Stimulated activated naive CD8-positive, alpha-beta T cell treated with anti-CD3 and anti-CD28 coated beads, Interleukin-15, amount 100 ng/mL, for 72 hours (primary cell): ENCODE results near the gene TMEM51.

Experiments
- ATAC-seq: fragments of 150-1000 bp; cut with Tn5 transposase; 2 replicates; pipeline ENCODE4 v1.10.0; 2021; ENCODE audit warnings: mild to moderate bottlenecking, moderate library complexity
- DNase-seq, 2 donors: peaks; one replicate each; pipeline ENCODE4 v3.0.0; 2021 to 2022
- H3K27ac Mint-ChIP-seq, 2 donors: one replicate each; pipeline ENCODE4 v1.8.0; 2022; ENCODE audit warnings: mild to moderate bottlenecking in 2 of 2, mixed read lengths in 2 of 2, moderate library complexity in 2 of 2
- H3K27me3 Mint-ChIP-seq: one replicate; pipeline ENCODE4 v1.8.0; 2022; ENCODE audit warnings: mixed read lengths
- H3K4me1 Mint-ChIP-seq: one replicate; pipeline ENCODE4 v1.8.0; 2022; ENCODE audit warnings: mild to moderate bottlenecking, mixed read lengths
- H3K4me3 Mint-ChIP-seq, 2 donors: one replicate each; pipeline ENCODE4 v1.8.0; 2022; ENCODE audit warnings: mild to moderate bottlenecking in 2 of 2, mixed read lengths in 2 of 2, moderate library complexity in 1 of 2
- H3K9me3 Mint-ChIP-seq, 2 donors: one replicate each; pipeline ENCODE4 v1.8.0; 2022; ENCODE audit warnings: mixed read lengths in 2 of 2

TMEM51 gene

GRCh38 chr1:15238789-15239188, 85.2 kb downstream of the TMEM51 start:
- Mint-ChIP-seq H3K27me3 (peaks cover 43% of the 10 kb centered on the region), H3K4me3 (no peak overlapping the region), H3K4me1 (peaks cover 7% of the 10 kb centered on the region), H3K9me3 (no peaks in the 10 kb centered on the region), H3K27ac (peak overlapping the region in 1 of 2 donors; percentile 79)
- DNase-seq (no peak), ATAC-seq (no peak)

DNA sequence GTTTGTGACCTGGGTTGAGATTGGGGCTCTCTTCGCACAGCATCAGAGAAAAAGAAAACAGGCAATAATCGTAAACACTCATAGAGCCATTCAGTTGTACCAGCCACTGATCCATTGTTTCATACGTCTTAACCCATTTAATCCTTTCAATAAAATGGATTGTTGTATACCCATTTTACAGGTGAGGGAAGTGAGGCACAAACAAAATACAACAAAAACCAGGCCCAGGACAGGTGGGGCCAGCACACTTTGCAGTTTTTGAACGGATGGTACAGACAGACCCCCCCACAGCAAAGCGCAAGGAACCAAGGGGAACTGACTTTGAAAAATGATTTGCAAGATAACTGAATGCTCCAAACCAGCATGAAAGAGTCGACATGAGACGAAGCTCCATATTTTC, 89.2 kb downstream of the TMEM51 start:
- H3K4me3 Mint-ChIP-seq = no peak overlapping the region
- peaks cover 41% of the 10 kb centered on the region for H3K4me1 Mint-ChIP-seq
- no peak overlapping the region for H3K27ac Mint-ChIP-seq
- peaks cover 21 to 32% of the 10 kb centered on the region in 2 donors for H3K9me3 Mint-ChIP-seq
- DNase-seq (no peak), ATAC-seq (no peak)
- H3K27me3 Mint-ChIP-seq = peaks cover 51% of the 10 kb centered on the region

- Mint-ChIP-seq H3K9me3 (peaks cover 21 to 32% of the 10 kb centered on the region in 2 donors), H3K4me3 (no peak overlapping the region), H3K27ac (peak overlapping the region in 1 of 2 donors; percentile 46), H3K4me1 (peaks cover 48% of the 10 kb centered on the region), H3K27me3 (peaks cover 49% of the 10 kb centered on the region)
- ATAC-seq = peak; percentile 87
- peak in 1 of 2 donors; percentile 34 for DNase-seq
Observed at GRCh38 chr1:15243275-15244043, 89.9 kb downstream of the TMEM51 start.

GRCh38 chr1:15244813-15245212, 91.3 kb downstream of the TMEM51 start:
- ATAC-seq (no peak), DNase-seq (no peak)
- peak overlapping the region in 1 of 2 donors; percentile 44 for H3K27ac Mint-ChIP-seq
- peaks cover 62% of the 10 kb centered on the region for H3K4me1 Mint-ChIP-seq
- peaks cover 21 to 32% of the 10 kb centered on the region in 2 donors for H3K9me3 Mint-ChIP-seq
- peaks cover 49% of the 10 kb centered on the region for H3K27me3 Mint-ChIP-seq
- H3K4me3 Mint-ChIP-seq = no peak overlapping the region

- Mint-ChIP-seq H3K9me3 (peaks cover 21 to 32% of the 10 kb centered on the region in 2 donors), H3K27ac (no peak overlapping the region), H3K4me1 (peaks cover 71% of the 10 kb centered on the region), H3K4me3 (no peak overlapping the region), H3K27me3 (peaks cover 41% of the 10 kb centered on the region)
- DNase-seq (no peak), ATAC-seq (no peak)
Observed at GRCh38 chr1:15245593-15246360, 92.2 kb downstream of the TMEM51 start.

- H3K4me3 Mint-ChIP-seq = peak within 1 kb of the TSS; percentile 84
- peaks cover 84% of the 10 kb centered on the region for H3K4me1 Mint-ChIP-seq
- peaks cover 32% of the 10 kb centered on the region for H3K27me3 Mint-ChIP-seq
- peaks cover 21 to 32% of the 10 kb centered on the region in 2 donors for H3K9me3 Mint-ChIP-seq
- peak within 1 kb of the TSS; percentile 91 to 96 for H3K27ac Mint-ChIP-seq
- ATAC-seq (peak; percentile 36), DNase-seq (peak; percentile 64 to 74)
Observed at GRCh38 chr1:15246960-15247614, 93.5 kb downstream of the TMEM51 start, which contains the start of gene FHAD1. Gene FHAD1 (plus strand): TSS chr1:15247223. CDS start chr1:15251785, 4,562 bp downstream.

GRCh38 chr1:15248216-15248615, 94.7 kb downstream of the TMEM51 start:
- peak overlapping the region; percentile 84 for H3K4me3 Mint-ChIP-seq

GRCh38 chr1:15249081-15249480, 95.5 kb downstream of the TMEM51 start:
- Mint-ChIP-seq H3K4me3 (peak overlapping the region; percentile 57 to 77), H3K27me3 (peaks cover 31% of the 10 kb centered on the region), H3K9me3 (peaks cover 21 to 31% of the 10 kb centered on the region in 2 donors), H3K27ac (peak overlapping the region; percentile 83 to 86), H3K4me1 (peaks cover 94% of the 10 kb centered on the region)
- ATAC-seq (peak; percentile 95), DNase-seq (peak; percentile 70 to 89)

More at GRCh38 chr1:15248216-15248615, 94.7 kb downstream of the TMEM51 start:
- ATAC-seq (no peak), DNase-seq (no peak)
- Mint-ChIP-seq H3K9me3 (peaks cover 21 to 32% of the 10 kb centered on the region in 2 donors), H3K27ac (peak overlapping the region in 1 of 2 donors; percentile 84), H3K27me3 (peaks cover 32% of the 10 kb centered on the region), H3K4me1 (peaks cover 94% of the 10 kb centered on the region)

DNA sequence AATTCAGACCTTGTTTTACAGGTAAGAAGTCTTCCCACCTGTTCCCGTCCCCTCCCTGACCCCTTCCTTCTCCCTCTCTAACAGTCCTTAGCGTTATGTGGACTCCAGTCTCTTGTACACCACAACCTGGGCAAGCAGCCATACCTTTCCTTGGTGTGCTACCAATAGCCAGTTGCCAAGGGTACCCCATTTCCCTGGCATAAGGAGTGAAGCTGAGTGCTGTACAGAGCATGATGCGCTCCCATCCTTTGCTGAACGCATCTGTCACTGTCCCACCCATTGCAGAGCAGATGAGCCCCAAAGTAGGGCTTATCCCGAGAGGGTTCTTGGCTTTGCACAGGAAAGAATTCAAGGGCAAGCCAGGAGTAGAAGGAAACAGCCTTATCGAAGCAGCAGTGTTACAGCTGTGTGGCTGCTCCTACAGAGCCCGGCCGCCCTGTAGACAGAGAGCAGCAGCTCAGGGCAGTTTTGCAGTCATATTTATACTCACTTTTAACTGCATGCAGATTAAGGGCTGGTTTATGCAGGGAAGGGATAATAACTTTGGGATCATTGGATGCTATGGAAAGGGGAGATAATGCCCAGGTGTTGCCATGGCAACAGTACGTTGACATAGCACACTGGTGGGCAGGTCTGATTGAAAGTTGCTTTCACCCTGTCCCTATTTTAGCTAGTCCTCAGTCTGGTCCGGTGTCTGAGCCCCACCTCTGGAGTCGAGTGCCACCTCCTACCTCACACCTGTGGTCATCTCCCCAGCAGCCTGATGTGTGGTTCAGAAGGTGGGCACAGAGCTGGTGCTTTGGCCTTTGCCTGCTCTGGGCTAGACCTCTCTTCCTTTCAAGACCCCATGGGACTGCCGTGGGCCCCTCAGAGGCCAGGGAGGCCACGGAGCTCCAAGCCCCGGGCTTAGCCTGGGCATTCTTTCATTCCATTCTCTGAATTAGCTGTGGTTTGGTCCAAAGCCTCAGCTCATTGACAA, 98.6 kb downstream of the TMEM51 start:
- Mint-ChIP-seq H3K27ac (peak overlapping the region; percentile 94 to 95), H3K4me1 (peaks cover 70% of the 10 kb centered on the region), H3K27me3 (peaks cover under 1% of the 10 kb centered on the region)

GRCh38 chr1:15254559-15254958, 101.0 kb downstream of the TMEM51 start:
- H3K27me3 Mint-ChIP-seq = no peaks in the 10 kb centered on the region
- peaks cover 66% of the 10 kb centered on the region for H3K4me1 Mint-ChIP-seq
- H3K27ac Mint-ChIP-seq = no peak overlapping the region
- H3K4me3 Mint-ChIP-seq = no peak overlapping the region
- no peak for ATAC-seq
- DNase-seq = no peak
- H3K9me3 Mint-ChIP-seq = no peaks in the 10 kb centered on the region

More for the DNA sequence above, 98.6 kb downstream of the TMEM51 start:
- Mint-ChIP-seq H3K4me3 (peak overlapping the region; percentile 64 to 72), H3K9me3 (no peaks in the 10 kb centered on the region)
- DNase-seq (no peak), ATAC-seq (no peak)

DNA sequence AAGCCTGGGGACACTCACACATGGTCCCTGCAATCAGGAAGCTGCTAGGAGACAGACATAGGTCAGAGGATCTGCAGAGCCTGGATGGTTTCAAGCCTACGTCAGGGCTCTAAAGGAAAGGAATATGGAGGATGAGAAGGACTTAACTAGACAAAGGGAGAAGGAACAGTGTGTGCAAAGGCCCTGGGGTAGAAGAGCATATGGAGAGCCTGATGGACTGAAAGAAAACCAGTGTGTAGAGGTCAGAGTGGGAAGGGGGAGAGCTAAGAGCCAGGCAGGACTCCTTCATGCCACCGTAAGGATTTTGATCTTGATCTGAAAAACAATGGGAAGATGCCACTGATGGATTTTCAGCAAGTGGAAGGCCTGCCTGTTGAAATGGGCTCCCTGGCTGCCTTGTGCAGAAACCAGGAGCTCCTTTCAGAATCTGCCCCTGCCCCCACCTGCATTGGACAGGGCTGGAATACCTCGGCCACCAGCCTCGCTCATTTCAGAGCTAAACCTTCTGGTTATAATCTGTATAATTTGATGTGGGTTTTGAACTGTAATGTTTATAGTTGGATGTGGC, 102.1 kb downstream of the TMEM51 start:
- H3K27me3 Mint-ChIP-seq = no peaks in the 10 kb centered on the region
- ATAC-seq (no peak), DNase-seq (no peak)
- peaks cover 65% of the 10 kb centered on the region for H3K4me1 Mint-ChIP-seq
- H3K9me3 Mint-ChIP-seq = no peaks in the 10 kb centered on the region
- H3K27ac Mint-ChIP-seq = no peak overlapping the region
- no peak overlapping the region for H3K4me3 Mint-ChIP-seq

- Mint-ChIP-seq H3K4me3 (no peak overlapping the region), H3K9me3 (no peaks in the 10 kb centered on the region), H3K27me3 (peaks cover 5% of the 10 kb centered on the region), H3K27ac (no peak overlapping the region), H3K4me1 (peaks cover 65% of the 10 kb centered on the region)
- DNase-seq (no peak), ATAC-seq (no peak)
Observed at GRCh38 chr1:15256584-15256983, 103.0 kb downstream of the TMEM51 start.

GRCh38 chr1:15257309-15257708, 103.8 kb downstream of the TMEM51 start:
- DNase-seq = no peak
- Mint-ChIP-seq H3K9me3 (no peaks in the 10 kb centered on the region), H3K4me1 (peaks cover 65% of the 10 kb centered on the region)

More at GRCh38 chr1:15257309-15257708, 103.8 kb downstream of the TMEM51 start:
- Mint-ChIP-seq H3K27ac (no peak overlapping the region), H3K4me3 (no peak overlapping the region), H3K27me3 (peaks cover 13% of the 10 kb centered on the region)
- no peak for ATAC-seq
